HG03521 (cell line): ENCODE data around the gene KANK4.

Source experiments
- ATAC-seq: cut with Tn5 transposase; IDR thresholded peaks from one replicate; pipeline ENCODE4 v1.9.1; 2021; ENCODE audit warnings: mild to moderate bottlenecking, moderate library complexity; ENCODE audit not compliant: unreplicated experiment

Gene KANK4

DNA sequence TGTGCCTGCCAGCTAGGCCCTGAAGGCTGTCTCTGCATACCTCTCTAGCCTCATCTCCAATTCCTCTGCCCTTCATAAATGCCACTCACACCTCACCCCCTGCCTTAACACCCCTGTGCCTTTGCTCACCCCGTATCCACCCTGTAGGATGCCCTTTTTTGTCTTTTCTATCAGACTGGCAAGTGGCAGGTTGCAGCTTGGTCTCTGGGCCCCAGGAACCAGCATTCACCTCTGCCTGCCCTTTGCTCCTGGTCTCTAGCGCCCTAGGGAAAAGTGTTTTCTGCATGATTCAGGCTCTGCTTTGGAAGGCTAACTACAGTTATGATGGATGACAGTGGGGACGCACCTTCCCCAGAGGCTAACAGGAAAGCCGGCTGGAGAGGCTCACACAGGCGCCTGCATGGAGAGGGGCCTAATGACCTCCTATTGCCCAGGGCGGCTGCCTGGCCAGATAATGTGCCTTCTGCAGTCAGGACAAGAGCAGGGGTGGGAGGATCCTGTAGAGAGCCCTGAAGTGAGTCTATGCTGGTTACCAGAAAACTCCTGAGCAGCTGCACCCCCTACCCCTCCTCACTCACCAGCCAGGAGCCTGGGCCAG, 11.2 kb downstream of the KANK4 start:
- ATAC-seq = no peak

DNA sequence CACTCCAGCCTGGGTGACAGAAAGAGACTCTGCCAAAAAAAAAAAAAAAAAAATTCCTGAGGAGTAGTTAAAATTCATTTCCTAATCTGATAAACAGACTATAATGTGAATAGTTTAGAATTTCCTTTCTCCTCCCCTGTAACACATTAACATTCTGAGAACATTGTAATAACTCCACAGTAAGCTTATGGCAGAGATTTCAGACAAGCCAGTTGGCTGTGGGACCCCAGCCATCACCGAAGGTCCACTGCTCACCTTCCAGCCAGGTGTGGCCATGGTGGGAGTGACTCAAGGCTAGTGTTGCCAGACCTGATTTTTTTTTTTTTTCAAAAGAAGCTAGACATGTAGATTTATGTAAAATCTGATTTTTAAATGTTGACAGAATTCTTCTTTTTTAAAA, 11.8 kb downstream of the KANK4 start:
- no peak for ATAC-seq

DNA sequence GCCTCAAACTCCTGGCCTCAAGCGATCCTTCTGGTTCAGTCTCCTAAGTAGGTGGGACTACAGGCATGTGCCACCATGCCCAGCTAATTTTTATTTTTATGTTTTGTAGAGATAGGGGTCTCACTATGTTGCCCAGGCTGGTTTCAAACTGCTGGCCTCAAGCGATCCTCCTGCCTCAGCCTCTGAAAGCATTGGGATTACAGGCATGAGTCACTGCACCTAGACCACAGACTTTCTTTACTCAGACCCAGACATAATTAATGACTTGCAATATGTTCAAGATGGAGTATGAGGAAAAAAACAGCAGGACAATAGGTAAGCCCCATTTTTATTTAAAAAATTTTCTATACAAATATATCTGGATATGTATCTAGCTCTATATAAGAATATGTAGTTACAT, 13.2 kb downstream of the KANK4 start:
- no peak for ATAC-seq

DNA sequence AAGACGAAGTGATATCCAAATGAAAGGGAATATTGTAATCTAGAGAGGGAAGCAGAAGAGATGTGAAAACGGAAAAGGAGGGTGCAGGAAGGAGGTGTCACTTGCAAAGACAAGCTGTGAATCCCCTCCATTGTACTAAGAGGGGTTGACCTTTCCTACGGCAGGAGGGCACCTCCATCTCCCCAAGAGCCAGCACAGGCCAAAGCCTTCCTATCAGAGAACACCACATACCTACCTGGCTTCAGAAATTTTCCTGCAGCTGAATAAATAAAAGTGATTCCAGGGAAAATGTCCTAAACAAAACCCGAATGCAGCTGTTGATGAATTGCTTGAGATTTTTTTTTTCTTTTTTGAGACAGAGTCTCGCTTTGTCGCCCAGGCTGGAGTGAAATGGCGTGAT, 14.3 kb downstream of the KANK4 start:
- ATAC-seq = no peak

DNA sequence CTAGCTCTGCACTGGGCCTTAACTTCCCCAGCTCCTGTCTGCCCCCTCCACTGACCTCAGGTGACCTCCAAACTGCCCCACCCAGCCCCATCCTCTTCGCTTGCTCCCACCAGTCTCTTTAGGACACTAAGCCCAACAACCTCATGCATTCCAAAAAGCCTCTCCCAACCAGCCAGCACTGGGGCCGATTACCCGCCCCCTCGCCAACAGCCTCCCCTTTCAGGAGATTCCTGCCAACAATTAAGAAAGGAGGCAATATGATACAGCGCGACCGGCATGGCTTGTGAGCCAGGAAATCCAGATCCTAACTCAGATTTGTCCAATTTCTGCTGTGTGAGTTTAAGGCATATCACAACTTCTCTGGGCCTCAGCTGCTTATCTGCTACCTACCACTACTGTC, 14.7 kb downstream of the KANK4 start:
- ATAC-seq = no peak

DNA sequence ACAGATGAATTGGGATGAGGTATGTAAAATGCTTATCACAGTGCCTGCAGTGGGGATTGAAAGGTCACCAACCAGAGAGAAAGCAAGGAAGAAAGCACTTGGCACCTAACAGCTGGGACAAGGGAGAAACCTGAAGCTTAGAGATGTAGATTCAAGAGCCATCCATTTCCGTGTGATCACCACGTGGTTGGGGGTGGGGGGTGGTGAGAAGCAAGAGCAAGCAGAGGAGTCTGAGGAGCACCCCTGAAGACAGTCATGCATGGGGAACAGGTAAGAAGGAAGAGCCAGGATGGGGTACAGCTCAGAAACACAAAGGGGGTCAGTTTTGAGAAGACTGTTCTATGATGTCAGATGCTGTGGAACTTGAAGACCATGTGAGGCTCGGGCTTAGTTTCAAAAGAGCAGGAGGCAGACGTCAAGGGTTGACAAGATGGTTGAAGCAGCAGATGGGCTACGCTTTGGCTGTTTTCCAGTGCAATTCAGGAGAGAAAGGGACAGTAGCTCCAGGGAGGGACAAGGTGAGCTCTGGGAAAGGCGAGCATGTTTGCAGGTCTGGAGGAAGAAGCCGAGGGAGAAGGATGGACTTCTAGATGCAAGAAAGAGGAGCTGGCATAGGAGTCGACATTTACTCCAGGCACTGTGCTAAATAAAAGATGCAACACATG, 17.4 kb downstream of the KANK4 start:
- no peak for ATAC-seq

DNA sequence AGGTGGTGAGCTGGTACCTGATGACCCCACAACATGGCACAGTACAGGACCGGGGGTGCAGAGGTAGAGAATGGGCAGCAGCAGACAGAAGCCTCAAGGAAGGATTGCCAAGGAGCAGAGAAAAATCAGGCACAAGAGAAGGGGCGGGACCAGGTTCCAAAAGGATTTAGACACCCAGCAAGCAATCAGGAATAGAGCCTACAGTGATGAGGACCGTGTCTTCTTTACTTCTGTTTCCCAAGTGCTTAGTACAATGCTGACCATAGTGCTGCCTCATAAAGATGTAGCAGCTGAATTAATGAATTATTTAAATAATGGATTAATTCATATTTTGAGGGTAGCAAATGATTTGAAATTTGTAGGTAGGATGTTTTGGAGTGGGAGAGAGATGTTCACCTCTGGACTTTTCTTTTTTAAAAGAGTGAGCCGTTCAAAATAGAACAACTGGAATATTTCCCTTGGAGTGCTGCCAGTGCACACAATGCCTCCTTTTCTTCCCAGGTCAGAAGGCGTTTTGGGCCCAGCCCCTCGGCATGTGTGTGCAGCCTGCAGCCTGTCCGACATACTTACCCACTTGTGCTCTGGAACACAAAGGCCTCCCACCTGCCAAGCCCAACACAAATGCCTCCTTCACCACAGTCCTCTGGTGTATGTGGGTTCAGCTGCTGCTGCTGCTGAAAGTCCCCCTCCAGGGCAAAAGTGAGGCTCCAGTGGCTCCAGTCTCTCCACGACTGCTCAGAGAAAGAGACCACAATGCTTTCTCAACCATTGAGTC, 19.6 kb downstream of the KANK4 start:
- no peak for ATAC-seq

DNA sequence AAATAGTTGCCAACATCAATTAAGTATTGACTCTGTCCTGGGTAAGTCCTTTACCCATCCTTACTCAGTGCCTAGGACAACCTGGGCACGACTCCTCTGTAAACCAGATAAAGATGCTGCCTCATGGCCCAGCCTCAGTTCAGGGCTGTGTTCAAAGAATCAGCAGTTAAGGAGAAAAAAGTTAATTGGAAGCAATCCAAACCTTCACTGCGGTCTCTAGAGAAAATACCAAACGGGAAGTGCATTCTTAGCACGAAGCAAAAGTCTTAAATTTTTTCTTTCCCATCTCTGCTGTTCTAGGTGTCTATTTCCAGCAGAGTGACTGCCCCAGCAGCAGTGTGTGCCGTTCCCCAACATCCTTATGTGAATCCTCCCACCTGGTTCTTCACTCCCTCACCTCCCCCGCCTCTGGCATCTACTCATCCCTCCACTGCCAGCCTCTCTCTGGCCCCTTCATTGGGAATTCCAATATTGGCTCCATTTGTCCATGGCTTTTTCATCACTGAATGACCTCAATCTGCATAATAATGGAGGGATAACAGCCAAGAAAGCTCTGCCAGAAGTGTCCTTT, 23.2 kb downstream of the KANK4 start:
- ATAC-seq = peak; percentile 74

DNA sequence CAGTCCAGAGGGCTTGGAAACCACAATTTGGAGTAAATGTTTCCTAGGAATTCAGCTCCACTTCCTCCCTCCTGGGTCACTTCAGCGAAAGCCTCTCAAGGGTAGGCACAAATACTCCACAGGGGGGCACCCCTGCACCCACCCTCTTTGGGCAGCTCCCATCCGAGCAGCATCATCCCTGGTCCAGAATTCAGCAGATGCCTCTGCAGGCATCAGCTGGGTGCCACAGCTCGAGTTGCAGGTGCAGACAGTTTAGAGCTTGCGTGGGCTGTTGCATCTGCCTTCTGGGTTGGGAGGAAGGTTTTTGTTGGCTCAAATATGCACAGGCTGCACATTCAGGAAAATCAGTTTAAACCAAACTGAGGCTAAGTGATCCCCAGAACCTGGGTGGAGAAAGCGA, 25.0 kb downstream of the KANK4 start:
- ATAC-seq = no peak

DNA sequence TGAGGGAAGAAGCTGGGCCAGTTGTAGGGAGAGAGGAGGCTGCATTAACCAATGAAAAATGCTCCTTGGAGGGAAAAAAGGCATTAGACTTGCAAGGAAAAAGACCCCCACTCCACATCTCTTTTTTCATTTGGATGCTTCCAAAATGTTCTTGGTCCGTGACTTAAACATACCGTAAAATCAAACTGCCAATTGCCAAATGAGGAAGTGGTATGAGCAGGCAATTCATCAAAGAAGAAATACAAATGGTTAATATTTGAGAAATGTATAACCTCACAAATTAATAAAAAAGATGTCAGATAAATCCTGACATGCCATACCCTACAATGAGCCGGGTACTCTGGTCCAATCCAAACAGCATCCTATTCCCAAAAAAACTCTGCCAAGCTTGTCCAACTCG, 30.6 kb downstream of the KANK4 start:
- ATAC-seq = no peak

DNA sequence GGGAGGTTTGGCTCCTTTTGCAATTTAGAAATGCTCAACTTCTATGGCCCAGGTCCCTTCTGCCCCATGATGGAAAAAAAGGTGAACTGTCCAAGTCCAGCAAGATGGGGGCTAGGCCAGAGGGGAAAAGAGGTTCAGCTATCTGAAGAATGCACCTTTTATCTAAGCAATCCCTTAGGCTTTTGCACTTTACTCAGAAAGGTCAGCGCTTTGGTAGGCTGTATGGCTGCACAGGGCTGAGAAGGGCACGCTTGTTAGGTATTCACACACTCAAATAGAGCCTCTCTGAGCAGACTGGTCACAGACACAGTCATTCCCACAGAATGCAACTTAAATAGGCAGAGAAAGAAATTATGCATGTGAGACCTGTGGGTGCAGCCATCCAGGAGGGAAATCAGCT, 31.0 kb downstream of the KANK4 start:
- ATAC-seq = no peak

DNA sequence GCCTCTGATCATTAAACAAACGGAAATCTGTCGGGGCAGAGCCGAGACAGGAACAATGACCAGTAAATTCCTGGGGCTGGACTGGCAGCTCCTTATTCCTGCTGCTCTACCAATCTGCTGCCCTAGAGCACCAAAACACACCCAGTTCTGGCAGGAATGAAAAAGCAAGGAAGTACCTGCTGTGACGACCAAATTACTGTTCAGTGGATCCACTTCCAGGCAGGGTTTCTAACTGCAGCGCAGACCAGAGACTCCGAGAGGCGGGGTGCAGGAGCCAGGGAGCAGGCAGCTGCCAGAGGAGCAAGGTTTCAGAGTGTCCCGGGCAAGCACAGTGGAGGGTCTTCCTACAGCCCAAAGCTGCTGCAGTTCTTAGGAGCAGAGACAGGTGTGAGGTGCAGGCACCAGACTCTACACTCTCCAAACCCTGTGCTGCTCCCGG, 32.4 kb downstream of the KANK4 start:
- ATAC-seq = no peak

DNA sequence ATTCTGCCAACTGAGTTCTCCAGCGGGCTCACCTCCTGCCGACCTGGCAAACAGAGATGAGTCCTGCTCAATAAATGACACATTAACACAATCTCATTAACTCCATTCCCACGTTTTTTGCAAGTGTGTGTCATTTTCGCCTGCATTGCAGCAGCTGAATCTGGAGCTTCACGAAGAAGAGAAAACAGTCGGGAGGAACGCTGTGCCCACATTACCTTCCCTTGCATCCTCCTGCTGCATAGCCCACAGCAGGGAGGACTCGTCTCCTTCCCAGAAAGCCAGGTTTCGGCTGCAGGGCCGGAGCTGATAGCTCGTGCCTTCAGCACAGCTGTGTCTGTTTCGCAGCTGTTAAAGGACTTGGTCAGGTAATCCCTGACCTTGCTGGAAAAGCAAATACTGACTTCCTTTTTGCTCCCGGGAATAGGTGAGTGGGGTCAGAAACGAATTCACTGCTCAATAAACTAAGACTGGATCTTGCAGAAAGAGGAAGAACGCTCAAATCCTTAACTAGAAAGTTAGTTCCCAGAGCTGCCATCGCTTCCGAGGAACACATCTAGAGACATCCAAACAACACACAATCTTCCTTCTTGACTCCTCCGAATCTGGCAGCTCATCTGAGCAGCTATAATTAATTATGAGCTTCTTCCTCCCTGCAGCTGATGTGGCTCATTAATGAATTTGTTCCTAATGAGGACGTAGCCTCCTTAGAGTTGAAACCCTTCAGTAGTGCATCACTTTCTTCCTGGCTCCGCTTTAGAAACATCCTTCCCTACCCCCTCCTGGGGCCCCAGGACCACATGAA, 33.0 kb downstream of the KANK4 start:
- ATAC-seq = no peak

DNA sequence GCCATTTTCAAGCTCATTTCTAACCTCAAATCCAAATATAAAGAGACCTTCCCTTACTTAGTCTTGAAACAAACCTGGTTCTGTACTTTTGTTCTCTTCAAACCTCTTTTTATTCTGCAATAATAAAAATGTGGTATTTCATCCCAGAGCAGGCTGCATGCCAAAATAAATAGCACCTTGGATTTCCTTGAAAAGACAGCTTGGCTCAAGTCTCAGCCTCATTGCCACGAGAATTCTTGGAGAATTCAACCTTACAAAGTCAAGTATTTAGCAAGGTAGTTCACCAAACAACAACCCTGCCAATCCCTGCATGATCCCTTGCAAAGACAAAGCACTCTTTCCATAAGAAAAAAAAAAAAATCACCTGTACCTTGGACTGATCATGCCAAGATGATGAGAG, 33.8 kb downstream of the KANK4 start:
- ATAC-seq = no peak

DNA sequence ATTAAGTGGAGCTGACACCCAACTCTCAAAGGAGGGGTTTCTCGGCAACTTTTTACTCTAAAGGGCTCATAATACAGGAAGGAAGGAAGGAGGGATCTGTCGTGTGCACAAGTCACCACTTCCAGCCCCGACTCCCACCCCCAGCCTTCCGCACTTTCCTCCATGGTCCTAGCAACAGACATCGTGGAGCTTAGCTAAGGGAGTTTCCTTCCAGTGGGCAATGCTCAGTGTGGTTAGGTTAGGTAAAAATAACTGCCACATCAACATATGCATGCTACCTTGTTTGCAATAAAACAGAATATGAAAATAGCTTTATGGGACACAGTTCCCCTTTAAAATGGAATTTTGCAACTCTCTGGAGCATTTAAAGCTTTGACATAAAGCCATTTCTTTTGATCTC, 35.2 kb downstream of the KANK4 start:
- no peak for ATAC-seq

DNA sequence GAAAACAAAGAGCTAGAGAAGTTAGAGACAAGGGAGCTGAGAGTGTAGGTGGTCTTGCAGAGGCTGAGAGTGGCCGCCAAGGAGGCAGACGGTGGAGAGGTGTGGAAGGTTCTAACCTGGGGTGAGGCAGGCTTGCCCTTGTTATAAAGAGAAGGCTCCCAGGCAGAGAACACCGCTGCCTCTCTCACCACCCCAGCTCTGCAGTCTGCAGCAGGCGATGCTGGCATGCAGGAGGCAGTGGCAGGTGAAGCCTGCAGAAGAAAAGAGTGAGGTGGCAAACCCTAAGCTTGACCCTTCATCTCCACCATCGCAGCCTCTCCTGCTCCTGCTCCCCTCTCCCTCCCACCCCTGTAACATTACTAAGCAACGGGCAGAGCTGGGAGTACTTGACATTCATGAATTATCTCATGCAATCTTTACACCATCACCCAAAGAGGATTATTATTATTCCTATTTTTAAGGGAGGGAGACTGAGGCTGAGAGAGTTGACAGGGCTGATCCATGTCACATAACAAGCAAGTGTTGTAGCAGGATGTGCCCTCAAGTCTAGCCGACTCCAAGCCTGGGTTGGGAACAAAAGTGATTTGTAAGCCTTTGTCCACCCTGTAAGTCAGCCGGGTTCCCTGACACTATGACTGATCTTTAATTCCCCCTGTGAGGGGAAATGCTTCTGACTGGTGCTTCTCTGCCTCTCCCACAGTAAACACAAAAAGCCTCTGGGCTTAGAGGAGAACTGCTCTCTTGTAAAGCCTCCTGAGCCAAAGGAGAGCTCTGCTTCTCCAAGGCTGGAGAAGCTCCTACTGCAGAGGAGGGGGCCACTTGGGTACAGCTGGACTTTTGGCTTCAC, 36.1 kb downstream of the KANK4 start:
- ATAC-seq = no peak

DNA sequence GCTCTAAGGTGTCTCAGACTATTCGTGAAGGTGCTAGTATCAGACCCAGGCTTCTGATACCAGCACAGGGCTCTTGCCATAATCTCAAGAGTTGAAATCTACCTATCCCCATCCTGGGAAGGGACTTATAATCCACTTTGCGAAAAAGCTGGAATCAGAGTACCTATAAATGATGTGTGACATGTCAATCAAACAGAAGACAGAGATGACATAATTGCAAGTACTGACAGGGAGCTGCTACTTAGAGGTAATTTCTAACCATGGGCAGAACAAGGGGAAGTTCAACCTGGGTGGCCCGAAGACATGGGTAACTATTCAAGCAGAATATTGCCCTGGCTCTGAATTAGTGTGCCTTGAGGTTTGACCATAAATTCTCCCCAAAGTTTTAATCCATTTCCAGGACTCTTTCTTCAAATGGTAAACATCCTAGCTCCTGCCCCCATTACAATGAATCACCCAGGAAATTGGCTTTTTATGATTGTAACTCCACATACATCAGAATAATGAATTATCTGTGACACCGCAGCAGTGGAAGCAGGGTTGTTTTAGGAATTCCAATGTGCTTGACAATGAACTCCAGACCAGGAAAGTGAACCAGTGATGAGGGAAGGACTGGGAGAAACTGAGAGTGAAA, 37.2 kb downstream of the KANK4 start:
- ATAC-seq = no peak

DNA sequence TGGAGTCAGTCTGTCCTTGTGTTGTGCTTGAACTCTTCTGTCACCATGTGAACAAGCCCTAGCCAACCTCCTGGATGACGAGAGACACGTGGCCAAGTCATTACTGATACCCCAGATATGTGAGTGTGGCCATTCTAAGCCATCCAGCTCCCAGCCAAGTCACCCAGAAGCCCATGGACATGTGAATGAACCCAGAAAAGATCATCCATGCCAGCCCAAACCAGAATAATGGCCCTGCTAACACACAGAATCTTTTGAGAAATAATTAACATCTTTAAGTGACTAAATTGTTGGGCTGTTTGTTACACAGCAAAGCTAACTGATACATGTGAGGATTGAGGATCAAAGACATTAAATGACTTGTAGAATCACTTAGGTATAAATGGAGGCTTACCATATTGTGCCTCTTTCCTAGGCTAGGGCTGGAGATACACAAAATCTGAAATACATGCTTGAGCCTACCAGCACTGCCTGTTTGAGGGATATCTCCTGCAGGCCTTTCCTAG, 38.2 kb downstream of the KANK4 start:
- ATAC-seq = no peak

DNA sequence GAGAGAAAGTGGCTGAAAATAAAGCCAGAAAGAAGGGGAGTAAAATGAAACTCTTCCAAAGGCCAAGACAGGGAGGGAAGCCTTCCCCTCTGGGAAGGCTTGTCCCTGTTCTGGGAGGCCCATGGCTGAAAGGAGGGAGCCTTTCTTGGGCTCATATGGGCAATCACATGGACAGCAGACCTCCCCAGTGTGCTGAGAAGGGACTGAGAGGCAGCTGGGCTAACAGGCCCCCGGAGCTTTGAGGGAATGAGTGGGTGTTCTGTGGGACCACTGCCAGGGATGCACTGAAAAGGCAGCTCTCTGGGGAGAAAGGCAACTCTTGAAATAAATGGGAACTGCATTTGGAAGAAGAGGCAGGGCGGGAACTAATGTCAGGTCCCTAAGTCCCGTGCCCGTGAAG, 39.1 kb downstream of the KANK4 start:
- no peak for ATAC-seq

DNA sequence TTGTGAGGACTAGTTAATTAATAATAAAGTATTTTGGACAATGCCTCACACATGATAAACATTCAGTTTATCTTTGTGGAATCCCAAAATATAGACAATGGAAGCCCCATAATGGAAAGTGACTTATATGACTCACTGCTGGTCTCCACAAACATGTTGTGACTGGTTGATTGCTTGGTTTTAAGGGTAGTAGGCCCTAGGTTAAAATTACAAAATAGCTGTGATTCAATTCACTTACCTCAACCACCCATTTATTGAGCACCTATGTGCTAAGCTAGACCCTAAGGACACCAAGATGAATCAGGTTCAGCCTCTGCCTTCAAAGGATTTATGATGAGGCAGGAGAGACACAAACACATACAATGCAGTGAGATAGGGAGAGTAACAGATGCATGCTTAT, 42.4 kb downstream of the KANK4 start:
- ATAC-seq = no peak
